GM06990 (cell line): ENCODE measurements around the gene OR51T1.

Source experiments
- DNase-seq: peaks from one replicate; pipeline ENCODE4 v3.0.0-alpha.2; 2011; ENCODE audit not compliant: insufficient read length; ENCODE audit errors: extremely low read depth
- H3K27me3 ChIP-seq: replicated peaks from 2 replicates; pipeline ENCODE4 v1.6.0; 2011; ENCODE audit warnings: low read length; ENCODE audit not compliant: control insufficient read depth, insufficient read depth
- H3K36me3 ChIP-seq: 2 replicates; pipeline ENCODE4 v1.5.1; 2011; ENCODE audit warnings: low read length; ENCODE audit not compliant: control insufficient read depth, insufficient read depth
- H3K4me3 ChIP-seq: replicated peaks from 2 replicates; pipeline ENCODE4 v1.5.1; 2011; ENCODE audit warnings: low read depth, mild to moderate bottlenecking, control low read depth, low read length
- CTCF ChIP-seq: IDR thresholded peaks from 2 replicates; pipeline ENCODE4 v1.5.1; 2011; ENCODE audit warnings: low read length, control low read depth, mild to moderate bottlenecking, inconsistent platforms; ENCODE audit not compliant: insufficient read depth, poor library complexity, severe bottlenecking

OR51T1 gene

GRCh38 chr11:4862447-4863236, 19.1 kb upstream of the OR51T1 start:
- no peak for DNase-seq
- Histone ChIP-seq H3K27me3 (no peaks in the 10 kb centered on the region), H3K36me3 (no peaks in the 10 kb centered on the region), H3K4me3 (no peak overlapping the region)
- TF ChIP-seq CTCF, result no peak

- TF ChIP-seq CTCF, result no peak
- Histone ChIP-seq H3K27me3 (no peaks in the 10 kb centered on the region), H3K4me3 (no peak overlapping the region), H3K36me3 (no peaks in the 10 kb centered on the region)
- no peak for DNase-seq
Observed at GRCh38 chr11:4863876-4864275, 17.8 kb upstream of the OR51T1 start.

- no peak for TF ChIP-seq CTCF
- Histone ChIP-seq H3K4me3 (no peak overlapping the region), H3K36me3 (no peaks in the 10 kb centered on the region), H3K27me3 (no peaks in the 10 kb centered on the region)
- no peak for DNase-seq
Observed at GRCh38 chr11:4865855-4866254, 15.8 kb upstream of the OR51T1 start.

- no peaks in the 10 kb centered on the region for H3K27me3 ChIP-seq
- H3K36me3 ChIP-seq, result no peaks in the 10 kb centered on the region
- no peak overlapping the region for H3K4me3 ChIP-seq
- no peak for DNase-seq
- no peak for TF ChIP-seq CTCF
Observed at GRCh38 chr11:4881188-4881587, 512 bp upstream of the OR51T1 start.

GRCh38 chr11:4882543-4882942, 843 bp downstream of the OR51T1 start:
- H3K36me3 ChIP-seq, result no peaks in the 10 kb centered on the region
- H3K4me3 ChIP-seq, result no peak overlapping the region
- H3K27me3 ChIP-seq, result no peaks in the 10 kb centered on the region
- DNase-seq, result no peak
- TF ChIP-seq CTCF, result no peak
